Breast epithelium (tissue), 3 donors: ENCODE data around the gene CYP1B1.

Source experiments
- POLR2A ChIP-seq: fragments of 450-650 bp; IDR thresholded peaks from one replicate; pipeline ENCODE4 v1.6.1; 2016; ENCODE audit warnings: antibody characterized with exemption, mild to moderate bottlenecking, moderate library complexity
- POLR2AphosphoS5 ChIP-seq, 3 donors: sonication (generic); formaldehyde crosslinking; IDR thresholded peaks; one replicate each; pipeline ENCODE4 v1.6.1; 2017; ENCODE audit warnings: antibody characterized with exemption in 3 of 3
- TF ChIP-seq, protein P1 (sequence below), 3 donors: fragments of 450-650 bp; IDR thresholded peaks; one replicate each; pipeline ENCODE4 v1.5.1; 2016 to 2017; ENCODE audit warnings: antibody characterized with exemption in 3 of 3, mild to moderate bottlenecking in 3 of 3, moderate library complexity in 3 of 3

- TF ChIP-seq, protein P1, sequence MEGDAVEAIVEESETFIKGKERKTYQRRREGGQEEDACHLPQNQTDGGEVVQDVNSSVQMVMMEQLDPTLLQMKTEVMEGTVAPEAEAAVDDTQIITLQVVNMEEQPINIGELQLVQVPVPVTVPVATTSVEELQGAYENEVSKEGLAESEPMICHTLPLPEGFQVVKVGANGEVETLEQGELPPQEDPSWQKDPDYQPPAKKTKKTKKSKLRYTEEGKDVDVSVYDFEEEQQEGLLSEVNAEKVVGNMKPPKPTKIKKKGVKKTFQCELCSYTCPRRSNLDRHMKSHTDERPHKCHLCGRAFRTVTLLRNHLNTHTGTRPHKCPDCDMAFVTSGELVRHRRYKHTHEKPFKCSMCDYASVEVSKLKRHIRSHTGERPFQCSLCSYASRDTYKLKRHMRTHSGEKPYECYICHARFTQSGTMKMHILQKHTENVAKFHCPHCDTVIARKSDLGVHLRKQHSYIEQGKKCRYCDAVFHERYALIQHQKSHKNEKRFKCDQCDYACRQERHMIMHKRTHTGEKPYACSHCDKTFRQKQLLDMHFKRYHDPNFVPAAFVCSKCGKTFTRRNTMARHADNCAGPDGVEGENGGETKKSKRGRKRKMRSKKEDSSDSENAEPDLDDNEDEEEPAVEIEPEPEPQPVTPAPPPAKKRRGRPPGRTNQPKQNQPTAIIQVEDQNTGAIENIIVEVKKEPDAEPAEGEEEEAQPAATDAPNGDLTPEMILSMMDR (IDR thresholded peaks at IDR 0.05) = no peak
- no peak for TF ChIP-seq POLR2A
- TF ChIP-seq POLR2AphosphoS5 (IDR thresholded peaks at IDR 0.05) = no peak
Observed at GRCh38 chr2:38098421-38099098, 22.6 kb upstream of the CYP1B1 start.
